ENCODE data around the gene WDR89. TPM values are rescaled to one million over a fixed set of nuclear protein-coding genes. Genes with fewer than 3 reads are reported as not detected.

The WDR89 gene
- total RNA-seq, 1 donor from 2014 or later: 24.4 TPM

DNA sequence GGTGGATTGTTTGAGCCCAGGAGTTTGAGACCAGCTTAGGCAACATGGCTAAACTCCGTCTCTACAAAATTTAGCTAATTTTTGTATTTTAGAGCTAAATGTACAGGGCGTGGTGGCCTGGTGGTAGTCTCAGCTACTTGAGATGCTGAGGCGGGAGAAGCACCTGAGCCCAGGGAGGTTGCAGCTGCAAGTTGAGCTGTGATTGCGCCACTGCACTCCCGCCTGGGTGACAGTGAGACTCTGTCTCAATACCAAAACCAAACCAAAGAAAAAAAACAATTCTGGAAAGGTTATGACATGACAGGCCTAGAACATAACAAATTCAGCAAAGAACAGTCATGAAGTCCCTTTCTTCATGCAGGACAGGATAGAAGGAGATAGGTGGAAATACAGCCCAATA lies 25.7 kb downstream of the WDR89 start:
- no peaks in the 10 kb centered on the region for H3K9me3 Mint-ChIP-seq
- H3K27ac Mint-ChIP-seq: no peak overlapping the region
- intact Hi-C loops (cut with micrococcal nuclease): no loop called here
- H3K4me3 Mint-ChIP-seq: no peak overlapping the region
- ATAC-seq (ENCODE audit: low read depth): no peak
- POLR2A ChIA-PET: no interaction called here
- DNase-seq: no peak
- H3K36me3 Mint-ChIP-seq (ENCODE audit: low read depth): peaks cover 55% of the 10 kb centered on the region
- H3K4me1 Mint-ChIP-seq: peaks cover 4% of the 10 kb centered on the region
- H3K27me3 Mint-ChIP-seq: no peaks in the 10 kb centered on the region
- CTCF ChIA-PET: interaction anchor here (1.5 kb wide), 2 partner anchors 18 to 154 kb away, joined by 4 to 5 read pairs; no protein-coding TSS in a partner anchor
- TF ChIP-seq, protein P1, sequence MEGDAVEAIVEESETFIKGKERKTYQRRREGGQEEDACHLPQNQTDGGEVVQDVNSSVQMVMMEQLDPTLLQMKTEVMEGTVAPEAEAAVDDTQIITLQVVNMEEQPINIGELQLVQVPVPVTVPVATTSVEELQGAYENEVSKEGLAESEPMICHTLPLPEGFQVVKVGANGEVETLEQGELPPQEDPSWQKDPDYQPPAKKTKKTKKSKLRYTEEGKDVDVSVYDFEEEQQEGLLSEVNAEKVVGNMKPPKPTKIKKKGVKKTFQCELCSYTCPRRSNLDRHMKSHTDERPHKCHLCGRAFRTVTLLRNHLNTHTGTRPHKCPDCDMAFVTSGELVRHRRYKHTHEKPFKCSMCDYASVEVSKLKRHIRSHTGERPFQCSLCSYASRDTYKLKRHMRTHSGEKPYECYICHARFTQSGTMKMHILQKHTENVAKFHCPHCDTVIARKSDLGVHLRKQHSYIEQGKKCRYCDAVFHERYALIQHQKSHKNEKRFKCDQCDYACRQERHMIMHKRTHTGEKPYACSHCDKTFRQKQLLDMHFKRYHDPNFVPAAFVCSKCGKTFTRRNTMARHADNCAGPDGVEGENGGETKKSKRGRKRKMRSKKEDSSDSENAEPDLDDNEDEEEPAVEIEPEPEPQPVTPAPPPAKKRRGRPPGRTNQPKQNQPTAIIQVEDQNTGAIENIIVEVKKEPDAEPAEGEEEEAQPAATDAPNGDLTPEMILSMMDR (IDR thresholded peaks at IDR 0.05): no peak

DNA sequence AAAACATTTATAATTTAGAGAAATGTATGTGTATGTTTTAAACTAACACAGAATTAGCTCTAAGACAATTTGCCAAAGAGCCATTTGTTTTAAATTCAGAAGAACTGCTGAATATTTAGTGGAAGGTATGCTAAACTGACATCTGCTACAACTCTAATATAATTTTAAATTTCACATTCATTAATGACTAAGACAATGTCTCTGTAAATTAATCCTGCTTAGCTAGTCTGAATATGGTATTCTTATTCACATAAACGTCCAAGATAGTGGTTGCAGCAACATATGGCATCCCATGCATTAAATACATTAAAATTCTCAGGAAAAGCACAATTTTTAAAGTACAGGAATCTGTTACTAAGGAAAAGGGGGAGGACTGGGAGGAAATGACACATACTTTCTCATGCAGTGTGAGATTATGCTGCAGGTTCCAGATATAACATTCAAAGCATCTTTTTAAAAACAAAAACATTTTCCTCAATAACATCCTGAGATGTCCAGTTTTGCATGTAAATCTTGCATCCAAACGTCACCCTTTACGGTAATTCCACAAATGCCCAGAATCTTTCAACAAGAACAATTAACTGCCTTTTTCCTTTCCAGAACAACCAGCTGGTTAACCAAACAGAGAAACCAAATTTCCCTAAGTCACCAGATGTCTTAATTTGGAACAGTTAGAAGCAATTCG lies 26.9 kb downstream of the WDR89 start:
- Mint-ChIP-seq H3K4me3 (no peak overlapping the region), H3K27ac (no peak overlapping the region), H3K36me3 (ENCODE audit: low read depth) (peaks cover 55% of the 10 kb centered on the region), H3K27me3 (no peaks in the 10 kb centered on the region), H3K9me3 (no peaks in the 10 kb centered on the region), H3K4me1 (peaks cover 6% of the 10 kb centered on the region)
- CTCF ChIA-PET: interaction anchor here (1.5 kb wide), 1 partner anchor 19 kb away, joined by 5 read pairs; no protein-coding TSS in a partner anchor
- POLR2A ChIA-PET: no interaction called here
- ATAC-seq (ENCODE audit: low read depth) (no peak), DNase-seq (no peak)
- intact Hi-C loops (cut with micrococcal nuclease): no loop called here
- TF ChIP-seq, protein P1 (IDR thresholded peaks at IDR 0.05): no peak

DNA sequence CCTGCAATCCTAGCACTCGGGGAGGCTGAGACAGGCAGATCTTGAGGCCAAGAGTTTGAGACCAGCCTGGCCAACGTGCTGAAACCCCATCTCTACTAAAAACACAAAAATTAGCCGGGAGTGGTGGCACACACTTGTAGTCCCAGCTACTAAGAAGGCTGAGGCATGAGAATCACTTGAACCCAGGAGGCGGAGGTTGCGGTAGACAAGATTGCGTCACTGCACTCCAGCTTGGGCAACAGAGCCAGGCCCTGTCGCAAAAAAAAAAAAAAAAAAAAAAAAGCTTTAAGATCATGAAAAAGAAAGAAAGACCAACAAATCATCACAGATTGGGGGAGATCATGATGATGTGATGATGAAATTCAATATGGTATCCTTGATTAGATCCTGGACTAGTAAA lies 30.6 kb downstream of the WDR89 start:
- no peak overlapping the region for H3K27ac Mint-ChIP-seq
- H3K4me3 Mint-ChIP-seq: no peak overlapping the region
- intact Hi-C loops (cut with micrococcal nuclease): no loop called here
- no peaks in the 10 kb centered on the region for H3K9me3 Mint-ChIP-seq
- TF ChIP-seq, protein P1 (IDR thresholded peaks at IDR 0.05): no peak
- H3K4me1 Mint-ChIP-seq: peaks cover 4% of the 10 kb centered on the region
- H3K36me3 Mint-ChIP-seq (ENCODE audit: low read depth): peaks cover 29% of the 10 kb centered on the region
- H3K27me3 Mint-ChIP-seq: no peaks in the 10 kb centered on the region
- ChIA-PET CTCF (no interaction called here), POLR2A (no interaction called here)
- no peak for ATAC-seq (ENCODE audit: low read depth)
- DNase-seq: no peak

DNA sequence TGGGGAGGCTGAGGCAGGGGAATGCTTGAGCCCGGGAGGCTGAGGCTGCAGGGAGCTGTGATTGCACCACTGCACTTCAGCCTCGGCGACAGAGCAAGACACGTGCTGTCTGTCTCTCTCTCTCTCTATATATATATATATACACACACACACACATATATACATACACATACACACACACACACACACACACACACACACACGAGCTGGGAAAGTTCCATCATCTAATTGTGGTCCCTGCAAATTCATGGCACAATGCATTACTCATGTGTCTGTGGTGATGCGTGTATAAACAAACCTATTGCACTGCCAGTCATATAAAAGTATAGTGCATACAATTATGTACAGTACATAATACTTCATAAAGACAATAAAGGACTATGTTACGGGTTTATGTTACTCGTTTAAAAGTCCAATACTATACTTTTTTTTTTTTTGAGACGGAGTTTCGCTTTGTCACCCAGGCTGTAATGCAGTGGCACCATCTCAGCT lies 36.6 kb downstream of the WDR89 start:
- no peaks in the 10 kb centered on the region for H3K9me3 Mint-ChIP-seq
- peaks cover 36% of the 10 kb centered on the region for H3K36me3 Mint-ChIP-seq (ENCODE audit: low read depth)
- H3K27ac Mint-ChIP-seq: no peak overlapping the region
- no peak for ATAC-seq (ENCODE audit: low read depth)
- ChIA-PET CTCF (interaction anchor here (0.7 kb wide), 1 partner anchor 38 kb away, joined by 3 read pairs; no protein-coding TSS in a partner anchor), POLR2A (no interaction called here)
- TF ChIP-seq, protein P1 (IDR thresholded peaks at IDR 0.05): no peak
- intact Hi-C loops (cut with micrococcal nuclease): no loop called here
- H3K27me3 Mint-ChIP-seq: no peaks in the 10 kb centered on the region
- H3K4me3 Mint-ChIP-seq: no peak overlapping the region
- no peak for DNase-seq
- peaks cover 7% of the 10 kb centered on the region for H3K4me1 Mint-ChIP-seq

DNA sequence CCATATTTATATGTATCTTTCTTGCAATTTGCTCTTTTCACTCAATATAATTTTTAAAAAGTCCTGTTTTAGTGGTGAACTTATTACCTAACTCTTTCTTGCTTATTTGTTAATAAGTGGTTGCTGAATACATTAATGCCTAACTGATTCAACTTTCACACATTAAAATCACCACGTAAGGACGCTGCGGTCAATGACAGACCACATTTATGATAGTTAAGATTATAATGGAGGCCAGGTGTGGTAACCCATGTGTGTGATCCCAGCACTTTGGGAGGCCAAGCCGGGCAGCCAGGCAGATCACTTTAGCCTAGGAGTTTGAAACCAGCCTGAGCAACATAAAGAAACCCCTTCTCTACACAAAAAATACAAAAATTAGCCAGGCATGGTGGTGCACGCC lies 37.0 kb downstream of the WDR89 start:
- Mint-ChIP-seq H3K4me1 (peaks cover 7% of the 10 kb centered on the region), H3K27ac (no peak overlapping the region), H3K27me3 (no peaks in the 10 kb centered on the region), H3K4me3 (no peak overlapping the region), H3K9me3 (no peaks in the 10 kb centered on the region), H3K36me3 (ENCODE audit: low read depth) (peaks cover 36% of the 10 kb centered on the region)
- CTCF ChIA-PET: interaction anchor here (0.6 kb wide), 1 partner anchor 215 kb away, joined by 6 read pairs; no protein-coding TSS in a partner anchor
- POLR2A ChIA-PET: no interaction called here
- ATAC-seq (ENCODE audit: low read depth) (no peak), DNase-seq (no peak)
- TF ChIP-seq, protein P1 (IDR thresholded peaks at IDR 0.05): no peak
- intact Hi-C loops (cut with micrococcal nuclease): no loop called here

Measured in activated B cell treated with CpG ODN at 0.5 μM for 24 hours (primary cell).